NCI-H1436 (cell line): Measurements from ENCODE around the gene NCBP1.
"Not testable (repeated sequence)": the region's sequence is repeated elsewhere in the genome, so short reads cannot be mapped to it uniquely, and the experiment has no call there.

ENCODE experiments used
- DNase-seq: peaks from one replicate; lab custom pipeline; 2025; lab: John Stamatoyannopoulos, UW

NCBP1 gene

DNA sequence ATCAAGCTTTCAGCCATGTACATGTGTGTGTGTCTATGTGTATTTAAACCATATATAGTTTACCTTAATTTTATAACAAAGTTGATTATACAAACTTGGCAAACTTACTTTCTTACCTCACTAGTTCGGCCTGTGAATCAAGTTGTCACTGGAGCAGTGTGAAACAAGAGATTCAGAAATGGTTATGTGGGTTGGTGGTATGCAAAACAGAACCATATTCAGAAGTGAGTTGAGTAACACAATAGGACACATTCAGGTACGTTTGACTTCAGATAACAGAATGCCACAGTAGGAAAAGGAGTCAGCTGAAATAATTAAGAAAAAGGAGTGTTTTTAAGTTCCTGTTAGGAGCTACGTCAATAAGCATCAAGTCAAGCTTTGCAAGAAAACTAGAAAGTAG is 42.0 kb downstream of the NCBP1 start:
- no peak for DNase-seq

DNA sequence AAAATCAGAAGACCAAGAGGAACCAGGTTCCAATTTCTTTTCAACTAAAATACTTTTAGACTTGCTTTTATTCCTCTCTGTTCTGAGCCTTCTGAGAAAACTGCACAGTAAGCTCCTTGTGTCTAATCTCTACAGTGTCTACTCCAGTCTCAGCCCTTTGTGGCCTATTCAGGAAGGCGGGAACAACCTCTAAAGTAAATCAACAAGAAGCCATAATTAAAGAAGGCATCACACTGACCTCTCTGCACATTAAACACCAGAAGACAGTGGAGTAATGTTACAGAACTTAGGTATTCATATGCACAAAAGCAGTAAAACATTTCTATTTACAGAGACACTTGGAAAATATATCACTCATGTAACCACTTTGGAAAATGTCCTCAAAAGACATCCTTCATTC is 48.6 kb downstream of the NCBP1 start:
- no peak for DNase-seq

DNA sequence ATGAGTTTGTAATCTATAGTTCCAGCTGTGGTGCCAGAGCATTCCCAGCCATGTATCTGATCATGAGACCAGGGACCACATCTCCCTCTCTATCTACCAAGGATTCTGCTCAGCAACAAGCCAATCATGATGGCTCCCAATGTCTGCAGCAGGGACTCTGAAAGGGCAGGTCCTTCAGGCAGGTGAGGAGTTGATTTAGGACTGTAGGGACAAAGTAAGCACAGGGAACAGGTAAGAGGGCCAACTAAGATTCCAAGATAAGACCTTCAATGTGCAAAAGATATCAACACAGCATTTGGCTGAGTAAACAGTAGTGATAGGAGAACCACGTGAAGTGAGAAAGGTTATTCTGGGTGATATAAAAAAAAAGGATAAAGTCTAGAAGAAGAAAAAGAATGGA is 55.0 kb downstream of the NCBP1 start:
- DNase-seq = no peak

- no peak for DNase-seq
These were observed 56.0 kb downstream of the NCBP1 start for GRCh38 chr9:97689401-97690180.

- DNase-seq = no peak
These were observed 61.1 kb downstream of the NCBP1 start for GRCh38 chr9:97694769-97695168.

DNA sequence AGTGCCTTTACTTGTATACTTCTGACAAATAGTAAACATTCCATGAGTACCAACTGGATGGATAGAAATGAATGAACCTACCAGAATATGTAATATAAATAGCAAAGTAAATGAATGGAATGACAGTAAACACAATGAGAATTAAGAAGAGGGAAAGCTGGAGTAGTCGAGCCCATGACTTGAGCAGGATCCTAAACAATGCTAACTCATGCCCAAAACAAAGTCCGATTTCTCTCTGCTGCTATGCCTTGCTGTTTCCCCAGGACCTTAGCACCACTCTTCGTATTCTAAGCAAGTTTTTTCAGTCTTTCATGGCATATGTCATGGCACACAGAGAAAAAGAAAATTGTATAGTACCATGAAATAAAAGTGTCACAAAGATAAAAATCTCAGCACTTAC is 61.8 kb downstream of the NCBP1 start:
- DNase-seq = no peak

GRCh38 chr9:97695995-97696802 is 62.6 kb downstream of the NCBP1 start:
- DNase-seq = no peak

GRCh38 chr9:97696803-97697601 is 63.4 kb downstream of the NCBP1 start, which contains the start of gene XPA:
XPA (minus strand) TSS chr9:97697340; CDS start chr9:97697292, 48 bp downstream.
- DNase-seq = peak; percentile 96

GRCh38 chr9:97697837-97698236 is 64.2 kb downstream of the NCBP1 start:
- DNase-seq = no peak

DNA sequence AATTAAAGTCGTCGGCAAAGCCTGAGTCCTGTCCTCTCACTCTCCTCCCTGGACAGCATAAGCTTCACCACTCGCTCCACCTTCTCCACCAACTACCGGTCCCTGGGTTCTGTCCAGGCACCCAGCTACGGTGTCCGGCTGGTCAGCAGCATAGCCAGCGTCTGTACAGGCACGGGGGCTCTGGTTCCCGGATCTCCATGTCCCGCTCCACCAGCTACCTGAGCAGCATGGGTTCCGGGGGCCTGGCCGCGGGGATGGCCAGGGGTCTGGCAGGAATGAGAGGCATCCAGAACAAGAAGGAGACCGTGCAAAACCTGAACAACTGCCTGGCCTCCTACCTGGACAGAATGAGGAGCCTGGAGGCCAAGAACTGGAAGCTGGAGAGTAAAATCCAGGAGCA is 65.2 kb downstream of the NCBP1 start:
- no peak for DNase-seq

GRCh38 chr9:97699281-97699680 is 65.7 kb downstream of the NCBP1 start:
- DNase-seq = not testable (repeated sequence)

DNA sequence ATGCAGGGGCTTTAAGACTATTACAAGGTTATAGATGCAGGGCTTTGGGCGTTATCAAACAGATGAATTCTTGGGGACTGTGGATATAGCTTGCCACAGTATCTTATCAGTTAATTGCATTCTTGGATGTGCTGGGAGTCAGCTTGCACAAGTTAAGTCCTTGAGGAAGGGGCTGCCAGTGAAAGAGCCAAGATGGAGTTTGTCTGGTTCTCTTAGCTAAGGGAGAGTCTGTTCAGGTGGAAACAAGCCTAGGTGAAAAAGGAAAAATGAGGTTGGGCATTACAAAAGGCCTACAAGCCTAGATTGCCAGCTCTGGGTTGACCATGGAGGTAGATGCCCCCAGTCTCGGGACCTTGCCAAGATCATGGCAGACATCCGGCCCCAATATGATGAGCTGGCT is 66.2 kb downstream of the NCBP1 start:
- DNase-seq = not testable (repeated sequence)

DNA sequence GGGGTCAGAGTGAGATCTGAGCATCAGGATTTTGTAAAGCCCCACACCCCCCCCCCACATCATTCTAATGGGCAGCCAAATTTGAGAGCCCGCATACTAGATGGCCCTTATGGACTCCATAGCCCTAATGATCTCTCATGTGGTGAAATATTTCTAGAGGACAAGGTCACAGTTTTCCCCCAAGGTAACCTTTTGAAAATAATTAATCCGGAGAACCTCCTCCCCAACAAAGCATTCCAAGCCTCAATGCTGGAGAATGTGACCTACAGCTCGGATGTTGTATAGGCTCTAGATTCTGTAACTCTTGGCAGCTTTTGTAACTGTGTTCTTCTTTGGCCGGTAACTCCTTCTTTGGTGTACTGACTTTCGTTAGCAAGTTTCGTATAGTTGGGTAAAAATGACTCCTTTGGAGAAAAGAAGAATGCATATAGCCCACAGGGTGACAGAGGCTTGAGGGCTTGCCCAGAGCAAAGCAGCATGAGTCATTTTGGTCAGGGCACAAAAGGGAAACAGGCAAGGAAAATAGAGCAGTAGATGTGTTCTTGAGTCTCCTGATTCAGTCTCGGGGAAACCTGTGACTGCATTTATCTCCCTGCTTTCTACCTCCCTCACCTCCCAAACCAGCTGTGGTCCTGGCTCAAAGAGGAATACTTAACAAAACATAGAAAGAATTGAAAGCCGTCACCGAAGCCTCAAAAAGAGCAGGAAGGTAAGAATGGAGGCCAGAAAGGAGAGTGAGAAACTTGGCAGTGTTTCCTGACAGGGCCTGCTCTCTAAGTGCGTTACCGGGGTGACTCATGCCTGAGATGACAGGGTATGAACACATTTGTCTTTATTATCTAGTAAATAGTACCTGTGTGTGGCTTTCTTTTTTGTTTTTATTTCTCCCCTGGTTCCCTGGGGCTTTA is 70.1 kb downstream of the NCBP1 start:
- DNase-seq = peak; percentile 22

DNA sequence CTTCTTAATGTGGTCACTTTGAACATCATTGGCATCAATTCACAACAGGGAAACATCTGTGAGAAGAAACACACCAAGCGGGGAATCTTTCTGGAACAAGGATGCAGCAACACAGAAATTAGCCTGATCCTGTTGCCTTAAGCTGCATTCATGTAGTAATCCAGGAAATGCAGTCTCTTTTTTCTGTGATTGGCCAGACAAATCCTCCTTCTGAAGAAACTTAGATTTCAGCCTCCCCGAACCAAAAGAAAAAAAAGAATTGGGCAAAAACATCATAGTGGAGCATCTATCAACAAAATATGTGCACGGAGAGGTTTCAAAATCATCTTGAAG is 70.7 kb downstream of the NCBP1 start:
- DNase-seq = no peak

- no peak for DNase-seq
These were observed 71.2 kb downstream of the NCBP1 start for GRCh38 chr9:97704851-97705250.

GRCh38 chr9:97705354-97705950 is 71.8 kb downstream of the NCBP1 start:
- no peak for DNase-seq

DNA sequence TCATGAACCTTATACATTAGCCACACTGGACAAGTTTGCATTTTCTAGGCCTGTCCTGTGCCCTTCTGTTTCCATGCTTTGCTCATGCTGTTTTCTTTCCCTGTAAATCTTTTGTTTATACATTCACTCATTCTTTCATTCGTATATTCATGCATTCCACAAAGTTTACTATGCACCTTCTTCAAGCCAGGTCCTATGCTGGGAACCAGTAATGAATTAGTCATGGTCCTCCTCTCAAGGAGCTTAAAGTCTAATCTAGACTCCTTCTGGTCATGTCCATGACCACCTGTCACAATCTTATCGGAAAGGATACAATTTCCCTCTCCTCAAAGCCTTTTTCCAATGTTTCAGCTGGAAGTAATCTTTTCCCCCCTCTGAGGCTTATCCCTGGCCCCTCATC is 72.6 kb downstream of the NCBP1 start:
- no peak for DNase-seq

DNA sequence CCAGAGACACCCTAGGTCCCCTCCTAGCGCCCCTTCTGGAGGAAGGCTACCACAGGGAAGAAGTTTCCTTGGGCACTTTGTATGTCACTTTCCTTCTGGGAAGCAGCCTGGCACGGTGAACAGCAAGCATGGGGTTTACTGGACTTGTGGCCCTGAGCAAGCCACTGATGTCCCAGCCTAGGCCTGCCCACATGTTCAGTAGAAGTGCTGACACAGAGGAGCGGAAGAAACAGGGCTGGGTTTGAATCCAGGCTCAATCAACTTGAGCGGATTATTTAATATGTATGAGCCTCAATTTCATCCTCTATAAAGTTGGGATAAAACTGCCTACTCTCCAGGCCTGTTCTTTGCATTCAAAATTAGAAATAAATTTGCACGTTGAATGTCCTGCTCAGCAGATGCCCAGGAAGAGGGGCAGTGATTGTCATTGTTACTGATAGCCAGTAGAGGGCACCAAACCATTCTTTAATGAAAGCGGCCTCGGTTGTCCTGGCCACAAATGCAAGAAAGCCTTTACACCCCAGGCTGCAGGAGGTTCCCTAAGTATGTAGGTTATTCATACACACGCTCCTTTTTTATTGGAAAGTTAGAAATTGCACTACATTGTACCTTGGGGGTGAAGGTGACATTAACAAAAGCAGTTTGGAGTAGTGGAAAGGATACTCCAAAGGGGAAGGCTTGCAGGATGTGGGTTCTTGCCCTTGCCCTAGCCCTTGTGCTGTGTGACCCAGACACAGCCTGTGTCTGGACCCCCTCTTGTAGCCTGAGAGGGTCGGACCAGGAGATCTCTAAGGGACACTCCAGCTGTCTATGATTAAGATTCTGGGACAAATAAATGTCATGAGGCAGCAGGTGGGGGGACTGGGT is 77.0 kb downstream of the NCBP1 start:
- peak; percentile 61 for DNase-seq

DNA sequence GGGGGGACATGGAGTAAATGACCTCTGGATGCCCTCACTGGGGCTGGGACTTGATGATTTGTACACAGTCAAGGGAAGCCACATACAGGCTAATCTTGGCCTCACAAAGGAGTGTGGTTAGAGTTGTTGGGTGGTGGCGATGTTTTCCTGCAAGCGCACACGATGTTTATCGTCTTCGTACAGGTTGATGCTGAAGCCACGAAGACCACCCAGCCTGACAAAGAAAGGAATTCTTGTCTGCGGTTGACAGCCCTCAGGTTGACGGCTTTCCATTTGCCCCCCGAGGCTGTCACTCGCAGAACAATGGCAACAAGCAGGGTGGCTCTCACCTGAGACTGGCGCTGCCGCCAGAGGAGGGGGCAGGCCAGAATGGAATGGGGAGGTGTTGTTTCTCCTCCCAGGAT is 77.6 kb downstream of the NCBP1 start:
- no peak for DNase-seq

- DNase-seq = no peak
These were observed 80.8 kb downstream of the NCBP1 start for GRCh38 chr9:97714435-97714834.
